DMS 273 (cell line): ENCODE measurements around the gene MSRB1.
"Not testable (repeated sequence)": the region's sequence is repeated elsewhere in the genome, so short reads cannot be mapped to it uniquely, and the experiment has no call there.

ENCODE experiments used
- DNase-seq: peaks from one replicate; lab custom pipeline; 2025; ENCODE audit not compliant: unreplicated experiment; lab: John Stamatoyannopoulos, UW

MSRB1 gene

DNA sequence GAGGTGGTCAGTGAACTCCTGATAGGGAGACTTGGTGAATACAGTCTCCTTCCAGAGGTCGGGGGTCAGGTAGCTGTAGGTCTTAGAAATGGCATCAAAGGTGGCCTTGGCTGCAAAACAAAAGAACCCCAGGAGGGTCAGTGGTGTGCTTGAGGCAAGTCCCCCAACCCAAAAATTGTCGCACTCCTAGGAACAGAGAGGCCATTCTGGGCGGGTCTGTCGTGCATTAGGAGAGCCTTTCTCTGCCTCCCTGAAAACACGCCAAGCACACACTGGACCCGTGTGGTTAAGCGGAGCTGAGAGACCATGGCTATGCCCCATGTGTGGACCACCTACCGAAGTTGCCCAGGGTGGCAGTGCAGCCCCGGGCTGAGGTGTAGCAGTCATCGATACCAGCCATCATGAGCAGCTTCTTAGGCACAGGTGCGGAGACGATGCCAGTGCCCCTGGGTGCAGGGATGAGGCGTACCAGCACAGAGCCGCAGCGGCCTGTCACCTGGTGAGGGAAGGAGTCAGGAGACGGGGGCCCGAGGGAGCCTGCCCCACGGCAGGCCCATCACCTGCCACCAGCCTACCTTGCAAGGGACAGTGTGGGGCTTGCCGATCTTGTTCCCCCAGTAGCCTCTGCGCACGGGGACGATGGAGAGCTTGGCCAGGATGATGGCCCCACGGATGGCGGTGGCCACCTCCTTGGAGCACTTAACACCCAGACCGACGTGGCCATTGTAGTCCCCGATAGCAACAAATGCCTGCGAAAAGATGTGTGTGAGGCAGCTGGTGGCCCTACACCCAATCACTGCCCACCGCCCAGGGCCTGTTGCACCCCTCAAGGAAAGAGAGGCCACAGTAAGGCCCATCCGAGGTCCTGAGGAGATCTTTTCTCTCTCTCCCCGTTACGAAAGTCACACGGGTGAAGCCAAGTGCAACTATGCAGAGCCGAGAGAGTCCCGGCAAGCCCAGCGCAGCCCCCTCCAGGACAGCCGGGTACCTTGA, 19.5 kb upstream of the MSRB1 start:
- peak; percentile 52 for DNase-seq

DNA sequence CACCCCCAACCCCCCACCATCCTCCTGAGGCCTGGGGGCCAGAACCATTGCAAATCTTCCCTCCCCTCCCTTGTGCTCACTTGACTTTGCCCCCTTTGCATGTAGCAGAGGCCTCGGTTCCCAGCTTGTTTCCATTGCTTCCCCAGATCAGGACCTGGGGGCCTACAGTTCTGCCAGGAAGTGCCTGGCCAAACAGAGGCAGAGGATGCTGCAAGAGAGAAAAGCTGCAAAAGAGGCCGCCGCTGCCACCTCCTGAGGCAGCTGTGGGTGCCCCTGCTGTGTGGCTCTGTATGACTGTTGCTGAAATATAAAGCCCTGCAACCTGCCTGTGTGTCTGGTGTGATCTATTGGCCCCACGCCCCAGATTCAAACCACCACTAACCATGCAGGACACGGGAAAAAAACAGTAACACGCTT, 18.7 kb upstream of the MSRB1 start:
- peak; percentile 91 for DNase-seq

DNA sequence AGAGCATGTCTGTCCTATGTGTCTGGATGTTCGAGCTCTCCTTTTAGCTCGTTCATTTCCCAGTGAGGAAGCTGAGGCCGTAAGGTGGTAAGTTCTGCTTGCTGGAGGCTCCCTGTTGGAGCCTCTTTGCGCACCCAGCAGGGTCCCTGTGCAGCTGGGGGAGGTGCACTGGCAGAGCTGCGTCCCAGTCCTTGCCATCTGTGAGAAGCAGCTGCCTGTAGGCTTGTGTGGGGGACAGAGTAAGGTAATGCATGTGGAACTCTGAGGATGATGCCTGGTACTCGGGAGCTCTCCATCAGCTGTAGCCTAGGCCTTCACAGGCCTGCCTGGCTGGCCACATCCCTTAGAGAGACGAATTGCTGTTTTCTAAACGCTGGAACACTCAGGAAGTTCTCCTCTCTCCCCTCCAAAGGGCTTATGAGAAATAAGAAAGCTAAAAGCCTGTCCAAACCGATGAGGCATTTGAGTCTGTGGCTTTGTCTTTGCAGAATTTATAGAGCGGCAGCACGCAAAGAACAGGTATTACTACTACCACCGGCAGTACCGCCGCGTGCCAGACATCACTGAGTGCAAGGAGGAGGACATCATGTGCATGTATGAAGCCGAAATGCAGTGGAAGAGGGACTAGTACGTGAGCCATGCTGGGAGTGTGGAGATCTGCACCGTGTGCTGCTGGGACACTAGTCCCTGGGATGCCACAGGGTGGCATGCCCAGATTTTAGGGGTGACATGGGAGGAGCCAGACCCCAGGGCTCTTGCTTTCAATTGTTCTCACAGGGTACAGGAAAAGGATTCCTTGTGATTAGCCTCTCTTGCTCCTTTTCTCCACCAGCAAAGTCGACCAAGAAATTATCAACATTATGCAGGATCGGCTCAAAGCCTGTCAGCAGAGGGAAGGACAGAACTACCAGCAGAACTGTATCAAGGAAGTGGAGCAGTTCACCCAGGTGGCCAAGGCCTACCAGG, 17.9 kb upstream of the MSRB1 start:
- DNase-seq = peak; percentile 96

DNA sequence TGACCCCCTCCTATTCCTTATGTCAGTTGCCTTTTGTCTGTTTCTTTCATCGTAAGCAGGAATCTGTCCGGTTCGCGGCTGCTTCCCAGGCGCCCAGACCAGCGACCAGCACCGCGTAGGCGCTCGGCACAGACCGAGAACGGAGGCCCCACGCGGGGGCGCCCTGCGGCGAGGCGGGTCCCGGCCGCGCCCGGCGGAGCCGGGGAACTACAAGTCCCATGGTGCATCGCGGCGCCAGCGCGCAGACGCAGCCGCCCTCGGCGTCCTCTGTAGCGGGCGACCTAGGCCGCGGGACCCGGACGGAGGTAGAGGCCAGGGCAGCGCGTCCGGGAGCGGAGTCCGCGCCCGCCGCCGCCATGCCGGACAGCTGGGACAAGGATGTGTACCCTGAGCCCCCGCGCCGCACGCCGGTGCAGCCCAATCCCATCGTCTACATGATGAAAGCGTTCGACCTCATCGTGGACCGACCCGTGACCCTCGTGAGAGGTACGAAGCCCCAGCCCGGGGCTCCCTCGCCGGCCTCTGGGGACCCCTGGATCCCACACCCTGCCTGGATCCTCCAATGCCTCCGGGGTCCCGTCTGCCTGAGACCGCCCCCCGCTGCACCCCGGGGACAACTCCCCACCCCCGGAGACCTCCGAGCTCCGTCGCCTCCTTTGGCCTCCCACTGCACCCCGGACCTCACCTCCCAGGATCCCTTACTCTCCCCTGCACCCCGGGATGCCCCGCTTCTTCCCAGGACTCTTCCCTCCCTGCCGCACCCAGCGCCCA, 16.5 kb upstream of the MSRB1 start, which contains the start of gene NDUFB10:
NDUFB10 (plus strand) TSS at position 270 of the 771 bp plus-strand sequence; CDS start at position 357, 87 bp downstream.
- DNase-seq = peak; percentile 98

DNA sequence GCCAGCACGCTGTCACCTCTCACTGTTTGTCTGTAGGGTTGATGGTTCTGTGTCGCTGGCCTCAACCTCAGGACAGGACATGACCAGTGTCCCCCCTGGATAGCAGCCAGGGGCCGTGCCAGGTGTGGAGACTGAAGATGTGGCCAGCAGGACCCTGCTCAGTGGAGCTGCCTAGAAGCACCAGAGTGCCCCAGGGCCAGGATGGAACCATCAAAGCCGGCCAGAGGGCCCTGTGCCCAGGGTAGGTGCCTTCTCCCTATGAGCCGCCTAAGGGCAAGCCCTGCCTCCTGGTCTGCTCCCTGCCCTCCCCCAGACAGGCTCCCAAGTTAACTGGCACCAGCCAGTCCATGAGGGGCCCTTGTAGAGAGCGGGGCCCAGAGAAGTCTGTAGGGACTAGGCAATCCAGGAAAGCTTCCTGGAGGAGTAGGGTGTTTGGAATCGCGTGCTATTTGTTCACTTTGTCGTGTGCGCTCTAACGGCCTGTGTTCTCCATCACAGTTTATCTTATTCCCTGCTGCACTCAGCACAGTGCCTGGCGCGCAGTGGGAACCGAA, 15.8 kb upstream of the MSRB1 start:
- DNase-seq = no peak

DNA sequence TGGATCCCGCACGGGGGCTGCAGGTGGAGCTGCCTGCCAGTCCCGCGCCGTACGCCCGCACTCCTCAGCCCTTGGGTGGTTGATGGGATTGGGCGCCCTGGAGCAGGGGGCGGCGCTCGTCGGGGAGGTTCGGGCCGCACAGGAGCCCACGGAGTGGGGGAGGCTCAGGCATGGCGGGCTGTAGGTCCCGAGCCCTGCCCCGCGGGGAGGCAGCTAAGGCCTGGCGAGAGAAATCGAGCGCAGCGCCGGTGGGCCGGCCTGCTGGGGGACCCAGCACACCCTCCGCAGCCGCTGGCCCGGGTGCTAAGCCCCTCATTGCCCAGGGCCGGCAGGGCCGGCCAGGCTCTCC, 15.1 kb upstream of the MSRB1 start:
- not testable (repeated sequence) for DNase-seq

DNA sequence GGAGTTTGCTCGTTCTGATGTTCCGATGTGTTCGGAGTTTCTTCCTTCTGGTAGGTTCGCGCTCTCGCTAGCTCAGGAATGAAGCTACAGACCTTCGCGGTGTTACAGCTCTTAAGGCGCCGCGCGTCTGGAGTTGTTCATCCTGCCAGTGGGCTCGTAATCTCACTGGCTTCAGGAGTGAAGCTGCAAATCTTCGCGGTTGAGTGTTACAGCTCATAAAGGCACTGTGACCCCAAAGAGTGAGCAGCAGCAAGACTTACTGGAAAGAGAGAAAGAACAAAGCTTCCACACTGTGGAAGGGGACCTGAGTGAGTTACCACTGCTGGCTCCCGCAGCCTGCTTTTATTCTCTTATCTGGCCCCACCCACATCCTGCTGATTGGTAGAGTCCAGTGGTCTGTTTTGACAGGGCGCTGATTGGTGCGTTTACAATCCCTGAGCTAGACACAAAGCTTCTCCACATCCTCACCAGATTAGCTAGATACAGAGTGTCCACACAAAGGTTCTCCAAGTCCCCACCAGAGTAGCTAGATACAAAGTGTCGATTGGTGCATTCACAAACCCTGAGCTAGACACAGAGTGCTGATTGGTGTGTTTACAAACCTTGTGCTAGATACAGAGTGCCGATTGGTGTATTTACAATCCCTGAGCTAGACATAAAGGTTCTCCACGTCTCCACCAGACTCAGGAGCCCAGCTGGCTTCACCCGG, 14.6 kb upstream of the MSRB1 start:
- not testable (repeated sequence) for DNase-seq

DNA sequence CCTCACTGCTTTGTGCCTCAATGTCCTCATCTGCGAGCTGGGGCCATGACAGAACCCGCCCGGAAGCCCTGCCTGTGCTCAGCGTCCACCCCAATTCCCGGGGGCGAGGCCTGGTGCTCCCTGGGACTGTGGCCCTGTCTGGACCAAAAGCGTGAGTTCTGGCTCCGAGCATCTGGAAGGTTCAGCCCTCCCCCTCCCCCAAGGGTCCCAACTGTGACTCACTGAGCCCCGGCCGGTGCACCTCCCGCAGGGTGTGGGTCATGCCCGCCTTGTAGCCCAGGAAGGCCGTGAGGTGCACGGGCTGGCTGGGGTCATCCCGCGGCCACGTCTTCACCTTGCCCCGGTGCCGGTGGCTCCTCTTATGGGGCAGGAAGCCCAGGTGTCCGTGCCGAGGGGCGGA, 10.7 kb upstream of the MSRB1 start:
- DNase-seq = no peak

DNA sequence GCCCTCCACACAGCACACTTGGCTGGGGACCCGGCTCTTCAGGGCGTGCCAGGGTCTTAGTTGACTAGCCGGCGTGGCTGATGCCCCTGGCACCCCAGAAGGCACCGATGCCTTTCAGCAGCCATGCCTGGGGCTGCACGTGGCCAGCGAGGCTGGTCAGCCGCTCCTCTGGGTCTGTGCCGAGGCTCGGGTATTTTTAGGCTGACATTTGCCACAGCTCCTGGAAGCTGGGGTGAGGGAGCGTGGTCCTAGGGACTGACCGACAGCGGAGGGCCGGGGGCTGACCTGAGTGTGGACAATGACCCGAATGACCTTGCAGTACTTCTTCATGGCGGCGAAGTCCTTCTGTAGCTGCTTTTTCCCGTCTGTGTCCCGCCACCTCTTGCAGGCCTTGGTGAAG, 7.6 kb upstream of the MSRB1 start:
- DNase-seq = no peak

DNA sequence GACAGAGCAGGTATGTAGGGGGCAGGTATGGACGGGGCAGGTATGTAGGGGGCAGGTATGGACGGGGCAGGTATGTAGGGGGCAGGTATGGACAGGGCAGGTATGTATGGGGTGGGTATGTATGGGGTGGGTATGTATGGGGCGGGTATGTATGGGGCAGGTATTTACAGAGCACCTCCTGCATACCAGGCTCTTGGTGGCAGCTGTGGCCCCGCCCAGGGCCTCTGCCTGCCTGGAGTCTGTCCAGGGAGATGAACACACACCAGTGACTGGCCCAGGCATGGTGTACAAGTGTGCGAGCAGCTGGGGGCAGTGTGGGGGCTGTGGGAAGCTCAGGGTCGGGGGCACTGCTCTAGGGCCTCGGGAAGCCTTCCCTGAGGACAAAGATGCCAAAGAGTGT, 7.0 kb upstream of the MSRB1 start:
- peak; percentile 45 for DNase-seq

DNA sequence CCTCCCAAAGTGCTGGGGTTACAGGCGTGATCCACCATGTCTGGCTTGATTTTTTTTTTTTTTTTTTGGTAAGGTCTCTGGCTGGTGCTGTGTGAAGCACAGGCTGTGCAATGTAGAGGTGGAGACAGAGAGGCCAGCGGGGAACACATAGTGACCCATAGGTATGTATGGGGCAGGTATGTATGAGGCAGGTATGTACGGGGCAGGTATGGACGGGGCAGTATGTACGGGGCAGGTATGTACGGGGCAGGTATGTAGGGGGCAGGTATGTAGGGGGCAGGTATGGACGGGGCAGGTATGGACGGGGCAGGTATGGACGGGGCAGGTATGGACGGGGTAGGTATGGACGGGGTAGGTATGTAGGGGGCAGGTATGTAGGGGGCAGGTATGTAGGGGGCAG, 6.5 kb upstream of the MSRB1 start:
- DNase-seq = no peak

DNA sequence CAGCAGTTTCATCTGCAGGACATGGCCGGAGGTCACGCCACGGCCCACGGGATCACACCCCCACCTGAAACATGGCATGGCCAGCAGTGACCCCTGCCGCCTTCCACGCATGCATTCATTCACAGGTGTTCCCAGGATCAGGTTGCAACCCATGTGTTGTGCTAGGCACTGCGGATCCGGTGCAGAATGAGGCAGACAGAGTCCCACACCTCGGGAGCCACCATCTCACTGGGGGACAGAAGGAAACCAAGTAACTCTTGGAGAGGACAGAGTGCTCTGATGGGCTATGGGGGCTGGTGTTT, 4.3 kb upstream of the MSRB1 start:
- no peak for DNase-seq

DNA sequence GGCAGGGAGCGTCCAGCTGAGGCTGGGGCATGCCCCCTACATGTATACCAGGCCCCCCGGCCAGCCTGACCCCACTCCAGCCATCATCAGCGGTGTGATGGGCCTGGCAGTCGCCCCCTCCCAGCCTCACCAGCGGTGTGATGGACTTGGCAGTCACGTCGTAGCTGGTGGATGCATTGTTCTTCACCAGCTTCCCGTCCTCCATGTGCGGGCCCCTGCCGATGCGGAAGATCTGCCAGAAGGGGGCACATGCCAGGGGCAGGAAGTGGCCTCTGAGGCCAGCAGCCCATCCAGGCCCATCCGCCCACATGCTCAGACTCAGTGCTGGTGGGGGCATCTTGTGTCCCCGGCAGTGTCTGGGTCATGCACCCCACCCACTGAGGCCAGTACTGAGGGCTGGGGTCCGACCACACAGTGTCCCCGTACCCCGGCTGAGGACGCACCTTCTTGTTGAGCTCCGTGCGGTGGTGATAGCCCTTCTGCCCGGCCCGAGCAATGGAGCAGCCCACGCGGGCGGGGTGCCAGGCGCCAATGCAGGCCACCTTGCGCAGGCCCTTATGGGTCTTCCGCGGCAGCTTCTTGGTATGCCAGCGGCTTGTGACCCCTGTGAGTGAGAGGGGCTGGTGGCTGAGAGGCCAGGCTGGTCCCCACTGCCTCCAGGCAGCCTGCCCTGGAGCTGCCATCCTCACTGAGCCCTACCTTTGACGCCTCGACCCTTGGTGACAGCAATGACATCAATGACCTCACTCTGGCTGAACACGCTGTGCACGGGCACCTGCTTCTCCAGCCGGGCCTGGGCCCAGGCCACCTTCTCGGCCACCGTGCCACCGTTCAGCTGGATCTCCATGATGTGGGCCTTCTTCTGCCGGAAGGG, 3.7 kb upstream of the MSRB1 start:
- no peak for DNase-seq

DNA sequence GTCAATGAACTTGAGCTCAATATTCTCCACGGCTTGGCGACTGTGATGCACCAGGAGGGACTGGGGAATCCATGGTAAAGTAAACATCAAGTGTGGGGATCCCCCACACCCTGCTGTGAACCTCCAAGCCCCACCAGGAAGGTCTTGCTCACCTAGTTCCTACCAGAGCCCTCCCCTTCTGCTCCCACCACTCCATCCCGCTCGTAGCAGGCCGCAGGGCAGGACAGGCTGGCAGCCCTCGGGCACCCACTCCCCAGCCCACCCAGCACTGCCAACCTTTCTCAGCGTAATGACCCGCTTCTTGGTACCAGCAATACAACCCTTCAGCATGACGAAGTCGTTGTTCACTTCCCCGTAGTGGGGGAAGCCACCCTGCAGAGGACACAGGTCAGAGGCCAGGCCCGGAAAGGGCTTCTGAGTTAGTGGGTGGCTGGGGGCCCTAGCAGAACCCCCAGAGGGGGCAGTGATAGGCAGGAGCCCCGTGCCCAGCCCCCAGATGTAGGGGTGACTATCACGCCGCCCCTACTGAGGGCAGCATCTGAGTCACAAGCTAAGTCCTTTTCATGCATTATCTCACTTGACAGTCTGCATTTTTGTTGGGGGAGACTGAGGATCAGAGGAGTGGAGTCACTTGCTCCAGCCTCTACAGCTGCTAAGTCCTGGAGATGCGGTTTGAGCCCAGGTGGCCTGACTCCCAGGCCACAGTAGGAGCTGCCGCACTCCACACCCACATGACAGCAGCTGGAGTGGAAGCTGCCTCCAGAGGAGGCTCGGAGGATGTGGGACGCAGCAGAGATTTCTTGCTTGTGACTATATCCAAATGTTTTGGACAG, 2.8 kb upstream of the MSRB1 start:
- DNase-seq = no peak

DNA sequence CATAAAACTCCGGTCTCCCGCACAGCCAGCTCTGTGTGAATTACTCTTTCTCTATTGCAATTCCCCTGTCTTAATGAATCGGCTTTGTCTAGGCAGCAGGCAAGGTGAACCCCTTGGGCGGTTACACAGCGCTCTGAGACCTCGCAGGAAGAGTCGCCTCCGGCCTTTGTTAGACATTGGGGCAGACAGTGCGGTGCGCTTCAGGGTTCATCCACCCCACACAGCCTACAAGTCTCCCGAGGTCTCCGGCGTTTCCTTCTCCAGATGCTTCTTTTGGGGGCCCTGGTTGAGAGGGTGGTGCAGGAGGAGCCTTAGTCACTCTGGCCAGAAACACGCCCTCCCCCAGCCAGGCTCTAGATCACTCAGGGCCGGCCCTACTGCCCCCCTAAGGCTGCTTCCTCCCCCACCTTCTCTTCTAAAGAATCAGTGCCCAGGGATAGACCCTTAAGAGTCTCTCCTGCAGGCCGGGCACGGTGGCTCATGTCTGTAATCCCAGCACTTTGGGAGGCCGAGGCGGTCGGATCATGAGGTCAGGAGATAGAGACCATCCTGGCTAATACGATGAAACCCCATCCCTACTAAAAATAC, 1.7 kb upstream of the MSRB1 start:
- no peak for DNase-seq

DNA sequence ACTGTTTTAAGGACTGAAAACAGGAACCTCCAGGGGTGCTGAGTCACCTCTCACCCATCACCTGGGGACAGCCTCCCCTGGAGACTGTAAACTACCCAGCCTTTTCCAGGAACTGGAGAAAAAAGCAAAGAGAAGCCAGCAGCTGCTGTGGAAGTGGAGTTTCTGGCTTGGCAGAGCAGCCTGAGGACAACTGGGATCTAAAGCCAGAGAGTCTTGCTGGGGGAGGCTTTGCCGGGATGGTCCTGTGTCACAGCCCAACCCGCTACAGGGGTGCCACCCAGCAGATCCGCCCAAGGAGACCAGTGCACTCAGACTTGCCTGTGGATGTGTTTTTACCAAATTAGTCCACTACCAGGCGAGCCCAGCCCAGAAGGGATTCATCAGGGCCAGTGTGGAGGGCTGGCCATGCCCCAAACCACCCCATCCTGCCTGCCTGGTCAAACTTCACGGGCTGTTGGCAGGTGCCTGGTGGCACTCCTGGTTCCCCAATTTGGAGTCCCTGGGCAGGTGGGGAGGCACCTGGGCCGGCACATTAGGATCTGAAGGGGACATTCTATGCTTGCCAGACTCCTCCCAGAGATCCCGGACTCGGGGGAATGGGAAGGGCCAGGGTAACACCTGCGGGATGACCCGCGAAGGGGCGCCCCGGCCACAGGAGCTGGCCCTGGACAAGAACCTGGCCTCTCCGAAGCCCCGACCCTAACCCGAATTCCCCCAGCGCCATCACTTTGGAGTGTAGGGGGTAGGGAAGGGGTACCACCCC, 771 bp downstream of the MSRB1 start:
- DNase-seq = no peak
